Measurements from ENCODE around the gene MISP. TPM values are rescaled to one million over a fixed set of nuclear protein-coding genes. Genes with fewer than 3 reads are reported as not detected.

The MISP gene
- total and polyA plus RNA-seq, 7 experiments from 2014 or later: not detected

DNA sequence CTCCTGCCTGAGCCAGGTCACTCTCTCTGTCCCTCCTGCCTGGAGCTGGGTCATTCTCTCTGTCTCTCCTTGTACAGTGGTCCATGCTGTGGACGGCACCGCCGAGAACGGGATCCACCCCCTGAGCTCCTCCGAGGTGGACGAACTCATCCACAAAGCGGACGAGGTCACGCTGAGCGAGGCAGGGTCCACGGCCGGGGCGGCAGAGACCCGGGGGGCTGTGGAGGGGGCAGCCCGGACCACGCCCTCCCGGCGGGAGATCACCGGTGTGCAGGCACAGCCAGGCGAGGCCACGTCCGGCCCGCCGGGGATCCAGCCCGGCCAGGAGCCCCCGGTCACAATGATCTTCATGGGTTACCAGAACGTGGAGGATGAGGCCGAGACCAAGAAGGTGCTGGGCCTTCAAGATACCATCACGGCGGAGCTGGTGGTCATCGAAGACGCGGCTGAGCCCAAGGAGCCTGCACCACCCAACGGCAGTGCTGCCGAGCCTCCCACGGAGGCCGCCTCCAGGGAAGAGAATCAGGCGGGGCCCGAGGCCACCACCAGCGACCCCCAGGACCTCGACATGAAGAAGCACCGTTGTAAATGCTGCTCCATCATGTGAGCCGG, 4.6 kb upstream of the MISP start:
- H3K4me1 ChIP-seq (ENCODE audit: control insufficient read depth in 2 of 2, insufficient read depth in 2 of 2, low read length in 2 of 2): no peaks in the 10 kb centered on the region
- Mint-ChIP-seq H3K36me3 (no peaks in the 10 kb centered on the region), H3K9me3 (peaks cover 0 to 12% (median 3%) of the 10 kb centered on the region in 11 donors), H3K27me3 (no peaks in the 10 kb centered on the region), H3K4me3 (no peak overlapping the region), H3K4me1 (no peaks in the 10 kb centered on the region), H3K27ac (no peak overlapping the region)
- CTCF ChIA-PET: no interaction called here
- H3K27me3 ChIP-seq (ENCODE audit: control insufficient read depth in 2 of 2, insufficient read depth in 2 of 2, low read length in 2 of 2): no peaks in the 10 kb centered on the region
- no peaks in the 10 kb centered on the region for H3K36me3 ChIP-seq (ENCODE audit: control insufficient read depth in 2 of 3, insufficient read depth in 3 of 3, low read length in 3 of 3)
- no peak overlapping the region for H3K27ac ChIP-seq (ENCODE audit: low read depth, low read length)
- ATAC-seq (no peak), DNase-seq (no peak)
- intact Hi-C loops (cut with micrococcal nuclease): no loop called here
- POLR2A ChIA-PET: no interaction called here
- peaks cover 0 to 12% (median 0%) of the 10 kb centered on the region in 3 experiments for H3K9me3 ChIP-seq (ENCODE audit: control insufficient read depth in 2 of 3, low read length in 3 of 3)
- H3K4me3 ChIP-seq (ENCODE audit: low read length): no peak overlapping the region

- Mint-ChIP-seq H3K9me3 (peaks cover 0 to 12% (median 3%) of the 10 kb centered on the region in 11 donors), H3K4me1 (no peaks in the 10 kb centered on the region), H3K27ac (no peak overlapping the region), H3K36me3 (no peaks in the 10 kb centered on the region), H3K4me3 (no peak overlapping the region), H3K27me3 (no peaks in the 10 kb centered on the region)
- H3K4me3 ChIP-seq (ENCODE audit: low read length): no peak overlapping the region
- no peaks in the 10 kb centered on the region for H3K36me3 ChIP-seq (ENCODE audit: control insufficient read depth in 2 of 3, insufficient read depth in 3 of 3, low read length in 3 of 3)
- H3K4me1 ChIP-seq (ENCODE audit: control insufficient read depth in 2 of 2, insufficient read depth in 2 of 2, low read length in 2 of 2): no peaks in the 10 kb centered on the region
- no peak for DNase-seq
- intact Hi-C loops (cut with micrococcal nuclease): no loop called here
- peaks cover 0 to 12% (median 0%) of the 10 kb centered on the region in 3 experiments for H3K9me3 ChIP-seq (ENCODE audit: control insufficient read depth in 2 of 3, low read length in 3 of 3)
- no peak for ATAC-seq
- POLR2A ChIA-PET: no interaction called here
- no peak overlapping the region for H3K27ac ChIP-seq (ENCODE audit: low read depth, low read length)
- CTCF ChIA-PET: no interaction called here
- no peaks in the 10 kb centered on the region for H3K27me3 ChIP-seq (ENCODE audit: control insufficient read depth in 2 of 2, insufficient read depth in 2 of 2, low read length in 2 of 2)
These were observed 4.0 kb upstream of the MISP start for GRCh38 chr19:746956-747355.

DNA sequence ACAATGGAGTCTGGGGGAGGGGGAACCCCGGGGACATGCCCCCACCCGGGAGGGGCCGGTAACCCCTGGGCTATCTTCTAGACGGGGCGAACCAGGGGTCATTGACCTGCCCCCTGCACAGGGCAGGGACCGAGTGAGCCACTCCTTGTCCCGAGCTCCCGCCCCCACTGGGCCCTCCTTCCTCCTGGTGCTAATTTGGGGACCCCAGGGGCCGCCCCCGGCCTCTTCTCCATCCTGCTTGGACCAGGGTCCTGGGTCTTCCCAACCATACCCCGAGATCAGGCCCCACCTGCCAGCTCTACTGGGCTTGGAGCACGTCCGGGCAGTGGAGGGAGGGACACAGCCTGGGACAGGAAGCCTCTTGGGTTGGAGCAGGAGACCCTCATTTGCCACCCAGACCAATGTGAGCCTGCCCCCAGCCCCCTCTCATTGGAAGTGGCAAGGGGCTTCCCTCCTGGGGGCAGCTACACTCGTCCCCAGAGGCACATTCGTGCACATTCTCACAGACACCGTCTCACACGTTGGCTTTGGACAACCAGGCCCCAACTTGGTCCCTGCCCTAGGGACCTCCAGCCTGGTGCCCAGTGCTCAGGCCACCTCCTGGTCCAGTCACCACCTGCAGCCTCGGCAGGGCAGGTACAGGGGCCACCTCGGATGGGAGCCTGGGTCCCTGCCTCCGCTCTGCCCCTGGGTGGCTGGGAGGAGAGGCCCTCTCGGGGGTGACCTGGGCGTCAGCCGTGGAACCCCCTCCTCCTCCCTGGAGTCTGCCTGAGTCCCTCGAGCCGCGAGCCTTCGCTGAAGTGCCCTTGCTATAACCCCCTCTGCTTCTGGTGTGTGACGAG, 3.3 kb upstream of the MISP start:
- intact Hi-C loops (cut with micrococcal nuclease): no loop called here
- Mint-ChIP-seq H3K27me3 (peaks cover 0 to 3% (median 0%) of the 10 kb centered on the region in 5 donors), H3K36me3 (no peaks in the 10 kb centered on the region), H3K4me3 (no peak overlapping the region), H3K4me1 (no peaks in the 10 kb centered on the region), H3K9me3 (peaks cover 0 to 12% (median 3%) of the 10 kb centered on the region in 11 donors), H3K27ac (no peak overlapping the region)
- no peaks in the 10 kb centered on the region for H3K36me3 ChIP-seq (ENCODE audit: control insufficient read depth in 2 of 3, insufficient read depth in 3 of 3, low read length in 3 of 3)
- no peak for DNase-seq
- H3K9me3 ChIP-seq (ENCODE audit: control insufficient read depth in 2 of 3, low read length in 3 of 3): peaks cover 0 to 12% (median 0%) of the 10 kb centered on the region in 3 experiments
- H3K4me3 ChIP-seq (ENCODE audit: low read length): no peak overlapping the region
- no peaks in the 10 kb centered on the region for H3K27me3 ChIP-seq (ENCODE audit: control insufficient read depth in 2 of 2, insufficient read depth in 2 of 2, low read length in 2 of 2)
- no peaks in the 10 kb centered on the region for H3K4me1 ChIP-seq (ENCODE audit: control insufficient read depth in 2 of 2, insufficient read depth in 2 of 2, low read length in 2 of 2)
- no peak for ATAC-seq
- H3K27ac ChIP-seq (ENCODE audit: low read depth, low read length): no peak overlapping the region
- POLR2A ChIA-PET: no interaction called here
- CTCF ChIA-PET: interaction anchor here (0.5 kb wide), 1 partner anchor 187 kb away, joined by 3 read pairs; no protein-coding TSS in a partner anchor

- Mint-ChIP-seq H3K9me3 (peaks cover 0 to 12% (median 3%) of the 10 kb centered on the region in 11 donors), H3K4me1 (no peaks in the 10 kb centered on the region), H3K27ac (no peak overlapping the region), H3K4me3 (no peak overlapping the region), H3K36me3 (no peaks in the 10 kb centered on the region), H3K27me3 (peaks cover 0 to 3% (median 0%) of the 10 kb centered on the region in 5 donors)
- Histone ChIP-seq H3K9me3 (ENCODE audit: control insufficient read depth in 2 of 3, low read length in 3 of 3) (peaks cover 0 to 12% (median 0%) of the 10 kb centered on the region in 3 experiments), H3K27me3 (ENCODE audit: control insufficient read depth in 2 of 2, insufficient read depth in 2 of 2, low read length in 2 of 2) (no peaks in the 10 kb centered on the region), H3K36me3 (ENCODE audit: control insufficient read depth in 2 of 3, insufficient read depth in 3 of 3, low read length in 3 of 3) (no peaks in the 10 kb centered on the region), H3K4me3 (ENCODE audit: low read length) (no peak overlapping the region), H3K4me1 (ENCODE audit: control insufficient read depth in 2 of 2, insufficient read depth in 2 of 2, low read length in 2 of 2) (no peaks in the 10 kb centered on the region), H3K27ac (ENCODE audit: low read depth, low read length) (no peak overlapping the region)
- DNase-seq (no peak), ATAC-seq (no peak)
- ChIA-PET CTCF (no interaction called here), POLR2A (no interaction called here)
- intact Hi-C loops (cut with micrococcal nuclease): no loop called here
These were observed 2.7 kb upstream of the MISP start for GRCh38 chr19:748274-748598.

DNA sequence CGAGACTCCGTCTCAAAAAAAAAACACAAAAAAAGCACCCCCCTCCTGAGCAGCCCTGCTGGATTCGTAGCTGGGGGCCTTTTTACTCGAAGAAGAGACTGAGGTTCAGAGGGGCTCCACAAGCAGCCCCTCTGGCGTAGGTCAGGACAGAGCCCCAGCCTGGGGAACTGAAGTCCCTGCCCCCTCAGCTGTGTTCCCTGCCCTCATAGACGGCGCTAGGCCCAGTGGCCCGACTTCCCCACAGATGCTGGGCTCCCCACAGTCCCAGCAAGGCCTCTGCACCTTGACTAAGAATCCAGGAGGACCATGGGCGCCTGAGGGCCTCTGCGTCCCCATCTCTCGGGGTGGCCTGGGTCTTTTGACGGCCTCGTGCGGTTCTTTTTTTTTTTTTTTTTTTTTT, 1.1 kb upstream of the MISP start:
- Mint-ChIP-seq H3K27me3 (peaks cover 0 to 3% (median 0%) of the 10 kb centered on the region in 5 donors), H3K4me1 (no peaks in the 10 kb centered on the region), H3K36me3 (no peaks in the 10 kb centered on the region), H3K27ac (no peak overlapping the region), H3K9me3 (peaks cover 0 to 7% (median 3%) of the 10 kb centered on the region in 11 donors), H3K4me3 (no peak overlapping the region)
- DNase-seq (no peak), ATAC-seq (no peak)
- POLR2A ChIA-PET: no interaction called here
- Histone ChIP-seq H3K36me3 (ENCODE audit: control insufficient read depth in 2 of 3, insufficient read depth in 3 of 3, low read length in 3 of 3) (no peaks in the 10 kb centered on the region), H3K27ac (ENCODE audit: low read depth, low read length) (no peak overlapping the region), H3K4me3 (ENCODE audit: low read length) (no peak overlapping the region), H3K27me3 (ENCODE audit: control insufficient read depth in 2 of 2, insufficient read depth in 2 of 2, low read length in 2 of 2) (no peaks in the 10 kb centered on the region), H3K9me3 (ENCODE audit: control insufficient read depth in 2 of 3, low read length in 3 of 3) (peaks cover 0 to 12% (median 0%) of the 10 kb centered on the region in 3 experiments), H3K4me1 (ENCODE audit: control insufficient read depth in 2 of 2, insufficient read depth in 2 of 2, low read length in 2 of 2) (no peaks in the 10 kb centered on the region)
- CTCF ChIA-PET: no interaction called here
- intact Hi-C loops (cut with micrococcal nuclease): no loop called here

DNA sequence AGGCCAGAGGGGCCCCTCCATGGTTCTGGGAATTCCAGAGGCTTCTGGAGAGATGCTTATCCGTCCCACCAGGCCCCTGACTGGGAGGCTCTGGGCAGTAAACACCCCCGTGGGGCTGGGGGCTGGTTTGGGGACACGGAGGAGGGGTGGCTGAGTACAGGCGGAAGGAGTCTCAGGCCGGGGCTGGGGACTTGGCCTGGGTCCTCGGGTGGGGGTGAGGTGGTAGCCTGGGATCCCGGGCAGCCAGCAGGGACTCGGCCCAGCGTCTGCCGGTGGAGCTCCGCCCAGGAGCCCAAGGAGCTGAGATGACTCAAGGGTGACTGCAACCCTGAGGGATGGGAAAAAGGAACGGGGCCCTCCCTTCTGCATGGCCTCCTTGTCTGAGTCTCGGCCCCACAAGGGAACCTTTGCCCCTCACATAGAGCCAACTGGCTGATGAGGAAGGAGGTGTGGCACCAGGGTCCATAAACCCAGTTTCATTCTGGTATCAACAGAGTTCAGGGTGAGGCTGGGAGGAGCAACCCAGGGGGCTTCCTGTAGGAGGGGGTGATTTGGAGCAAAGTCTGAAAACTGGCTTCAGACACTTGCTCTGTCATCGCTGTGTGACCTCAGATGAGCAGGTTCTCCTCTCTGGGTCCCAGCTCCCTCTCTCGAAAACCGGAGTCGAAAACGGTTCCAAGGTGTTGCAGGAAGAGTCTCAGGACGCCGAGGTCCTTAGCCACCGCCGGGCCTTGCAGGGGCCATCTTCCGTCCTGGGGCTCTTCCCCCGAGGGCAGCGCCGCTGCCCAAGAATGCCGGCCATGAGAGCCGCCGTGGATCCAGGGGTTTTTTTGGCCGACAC, 809 bp downstream of the MISP start:
- H3K36me3 Mint-ChIP-seq: no peaks in the 10 kb centered on the region
- no peak overlapping the region for H3K4me3 Mint-ChIP-seq
- H3K9me3 Mint-ChIP-seq: peaks cover 0 to 8% (median 0%) of the 10 kb centered on the region in 11 donors
- H3K4me3 ChIP-seq (ENCODE audit: low read length): no peak overlapping the region
- intact Hi-C loops (cut with micrococcal nuclease): no loop called here
- H3K27me3 Mint-ChIP-seq: peaks cover 0 to 3% (median 0%) of the 10 kb centered on the region in 5 donors
- H3K4me1 ChIP-seq (ENCODE audit: control insufficient read depth in 2 of 2, insufficient read depth in 2 of 2, low read length in 2 of 2): no peaks in the 10 kb centered on the region
- DNase-seq (no peak), ATAC-seq (peak; percentile 52)
- no peaks in the 10 kb centered on the region for H3K36me3 ChIP-seq (ENCODE audit: control insufficient read depth in 2 of 3, insufficient read depth in 3 of 3, low read length in 3 of 3)
- ChIA-PET CTCF (interaction anchor here (0.7 kb wide), 1 partner anchor 74 kb away, joined by 3 read pairs; no protein-coding TSS in a partner anchor), POLR2A (no interaction called here)
- H3K27ac Mint-ChIP-seq: no peak overlapping the region
- no peaks in the 10 kb centered on the region for H3K27me3 ChIP-seq (ENCODE audit: control insufficient read depth in 2 of 2, insufficient read depth in 2 of 2, low read length in 2 of 2)
- H3K9me3 ChIP-seq (ENCODE audit: control insufficient read depth in 2 of 3, low read length in 3 of 3): peaks cover 0 to 12% (median 0%) of the 10 kb centered on the region in 3 experiments
- no peaks in the 10 kb centered on the region for H3K4me1 Mint-ChIP-seq
- H3K27ac ChIP-seq (ENCODE audit: low read depth, low read length): no peak overlapping the region

Data from naive thymus-derived CD4-positive, alpha-beta T cell (primary cell).